Neural cell (in vitro differentiated cells): ENCODE results near the gene SIDT1. TPM values are rescaled to one million over a fixed set of nuclear protein-coding genes. Genes with fewer than 3 reads are reported as not detected.

Experiments
- H2AFZ ChIP-seq: fragments of 200-600, 300-800 bp; sonication (generic), shearing (Covaris generic); 2 replicates; pipeline ENCODE4 v1.6.0; 2014; ENCODE audit warnings: low read depth, mild to moderate bottlenecking, antibody characterized with exemption, low read length, moderate library complexity
- H3F3A ChIP-seq: fragments of 200-600 bp; shearing (Covaris generic); 2 replicates; pipeline ENCODE4 v1.6.1; 2016; ENCODE audit warnings: mild to moderate bottlenecking, moderate library complexity, mixed read lengths, antibody characterized with exemption, low read length; ENCODE audit not compliant: insufficient read depth, poor library complexity, severe bottlenecking
- H3K27ac ChIP-seq: fragments of 200-600, 300-800 bp; sonication (generic), shearing (Covaris generic); 2 replicates; pipeline ENCODE4 v1.5.1; 2014; ENCODE audit warnings: mild to moderate bottlenecking, low read length, moderate library complexity
- H3K27me3 ChIP-seq: fragments of 300-800, 200-600 bp; sonication (generic), shearing (Covaris generic); 2 replicates; pipeline ENCODE4 v1.6.0; 2014; ENCODE audit warnings: mild to moderate bottlenecking, low read depth, low read length, moderate library complexity; ENCODE audit not compliant: insufficient read depth
- H3K36me3 ChIP-seq: fragments of 300-800, 200-600 bp; sonication (generic), shearing (Covaris generic); 2 replicates; pipeline ENCODE4 v1.5.1; 2014; ENCODE audit warnings: mild to moderate bottlenecking, antibody characterized with exemption, low read length, moderate library complexity; ENCODE audit not compliant: insufficient read depth
- H3K4me2 ChIP-seq: fragments of 300-800, 200-600 bp; sonication (generic), shearing (Covaris generic); 2 replicates; pipeline ENCODE4 v1.6.0; 2014; ENCODE audit warnings: mild to moderate bottlenecking, low read length
- H3K4me3 ChIP-seq: fragments of 300-800, 200-600 bp; sonication (generic), shearing (Covaris generic); 2 replicates; pipeline ENCODE4 v1.5.1; 2014; ENCODE audit warnings: mild to moderate bottlenecking, low read length, moderate library complexity
- H3K79me2 ChIP-seq: fragments of 200-600 bp; shearing (Covaris generic); replicated peaks from 2 replicates; pipeline ENCODE4 v1.6.0; 2014; ENCODE audit warnings: mild to moderate bottlenecking, low read length, moderate library complexity; ENCODE audit not compliant: insufficient read depth
- H3K9ac ChIP-seq: fragments of 300-800, 200-600 bp; sonication (generic), shearing (Covaris generic); 2 replicates; pipeline ENCODE4 v1.6.1; 2016; ENCODE audit warnings: mild to moderate bottlenecking, low read length, mixed read lengths
- H3K9me2 ChIP-seq: fragments of 200-600 bp; shearing (Covaris generic); 2 replicates; pipeline ENCODE4 v1.6.1; 2016; ENCODE audit warnings: mild to moderate bottlenecking, low read length, mixed read lengths; ENCODE audit not compliant: insufficient read depth
- H3K9me3 ChIP-seq: fragments of 200-600, 300-800 bp; sonication (generic), shearing (Covaris generic); 2 replicates; pipeline ENCODE4 v1.6.1; 2016; ENCODE audit warnings: mild to moderate bottlenecking, mixed run types, low read length, moderate library complexity, mixed read lengths
- H4K20me1 ChIP-seq: fragments of 200-600 bp; shearing (Covaris generic); 2 replicates; pipeline ENCODE4 v1.6.1; 2016; ENCODE audit warnings: mild to moderate bottlenecking, mixed run types; ENCODE audit not compliant: insufficient read depth
- CTCF ChIP-seq: fragments of 450-650 bp; IDR thresholded peaks from 2 replicates; pipeline ENCODE4 v1.5.1; 2014; ENCODE audit warnings: antibody characterized with exemption, mild to moderate bottlenecking, moderate library complexity; ENCODE audit not compliant: poor library complexity, severe bottlenecking
- EP300 ChIP-seq: fragments of 450-650 bp; conservative IDR thresholded peaks from 2 replicates; pipeline ENCODE4 v1.6.1; 2014; ENCODE audit warnings: antibody characterized with exemption, mild to moderate bottlenecking, moderate library complexity; ENCODE audit not compliant: poor library complexity, severe bottlenecking
- EZH2 ChIP-seq: fragments of 200-600, 300-800 bp; shearing (Covaris generic), sonication (generic); IDR thresholded peaks from 2 replicates; pipeline ENCODE4 v1.6.1; 2014; ENCODE audit warnings: antibody characterized with exemption, low read length, borderline replicate concordance, mild to moderate bottlenecking; ENCODE audit not compliant: insufficient read depth, poor library complexity, severe bottlenecking
- MXI1 ChIP-seq: fragments of 450-650 bp; conservative IDR thresholded peaks from 2 replicates; pipeline ENCODE4 v1.6.1; 2014; ENCODE audit warnings: antibody characterized with exemption, mild to moderate bottlenecking; ENCODE audit not compliant: poor library complexity, severe bottlenecking
- POLR2AphosphoS5 ChIP-seq: IDR thresholded peaks from 2 replicates; pipeline ENCODE4 v1.6.1; 2012
- RAD21 ChIP-seq: fragments of 450-650 bp; conservative IDR thresholded peaks from 2 replicates; pipeline ENCODE4 v1.6.1; 2014; ENCODE audit warnings: antibody characterized with exemption, mild to moderate bottlenecking, moderate library complexity
- REST ChIP-seq: IDR thresholded peaks from 2 replicates; pipeline ENCODE4 v1.6.1; 2012; ENCODE audit warnings: borderline replicate concordance
- SMC3 ChIP-seq: fragments of 450-650 bp; conservative IDR thresholded peaks from 2 replicates; pipeline ENCODE4 v1.6.1; 2014; ENCODE audit warnings: antibody characterized with exemption, mild to moderate bottlenecking, moderate library complexity; ENCODE audit not compliant: poor library complexity
- TAF1 ChIP-seq: IDR thresholded peaks from 2 replicates; pipeline ENCODE4 v1.6.1; 2012; ENCODE audit warnings: low read depth
- polyA plus RNA-seq: library from polyadenylated mRNA; depleted of rRNA; stranded (reverse); fragments of >200 nt; gene quantifications from 2 replicates; pipeline ENCODE4 v1.2.3, GENCODE V29; 2014

Gene SIDT1
- polyA plus RNA-seq, 1 donor from 2014 or later, result 0.22 TPM

GRCh38 chr3:113495035-113495434 lies 37.3 kb upstream of the SIDT1 start:
- no peaks in the 10 kb centered on the region for H3K79me2 ChIP-seq
- no peak overlapping the region for H3K9ac ChIP-seq
- H3K36me3 ChIP-seq, result no peaks in the 10 kb centered on the region
- no peaks in the 10 kb centered on the region for H3K27me3 ChIP-seq
- H2AFZ ChIP-seq, result no peak overlapping the region
- no peaks in the 10 kb centered on the region for H3K9me2 ChIP-seq
- no peak for TF ChIP-seq EP300
- TF ChIP-seq SMC3, result peak; percentile 79
- TF ChIP-seq CTCF, result peak; percentile 63
- no peak for TF ChIP-seq MXI1
- TF ChIP-seq RAD21, result peak; percentile 62
- H3K27ac ChIP-seq, result no peak overlapping the region
- no peak overlapping the region for H3K4me2 ChIP-seq
- no peaks in the 10 kb centered on the region for H4K20me1 ChIP-seq
- H3F3A ChIP-seq, result no peaks in the 10 kb centered on the region
- H3K4me3 ChIP-seq, result no peak overlapping the region
- H3K9me3 ChIP-seq, result no peaks in the 10 kb centered on the region

GRCh38 chr3:113496924-113497323 lies 35.4 kb upstream of the SIDT1 start:
- Histone ChIP-seq H3K79me2 (no peaks in the 10 kb centered on the region), H3K4me2 (no peak overlapping the region), H3K27me3 (no peaks in the 10 kb centered on the region), H3K27ac (no peak overlapping the region), H3K9me2 (no peaks in the 10 kb centered on the region), H3K9me3 (no peaks in the 10 kb centered on the region), H3F3A (no peaks in the 10 kb centered on the region), H4K20me1 (no peaks in the 10 kb centered on the region), H3K9ac (no peak overlapping the region), H3K4me3 (no peak overlapping the region), H3K36me3 (no peaks in the 10 kb centered on the region), H2AFZ (no peak overlapping the region)
- TF ChIP-seq TAF1 (no peak), SMC3 (no peak), EZH2 (no peak), EP300 (no peak), CTCF (no peak)

DNA sequence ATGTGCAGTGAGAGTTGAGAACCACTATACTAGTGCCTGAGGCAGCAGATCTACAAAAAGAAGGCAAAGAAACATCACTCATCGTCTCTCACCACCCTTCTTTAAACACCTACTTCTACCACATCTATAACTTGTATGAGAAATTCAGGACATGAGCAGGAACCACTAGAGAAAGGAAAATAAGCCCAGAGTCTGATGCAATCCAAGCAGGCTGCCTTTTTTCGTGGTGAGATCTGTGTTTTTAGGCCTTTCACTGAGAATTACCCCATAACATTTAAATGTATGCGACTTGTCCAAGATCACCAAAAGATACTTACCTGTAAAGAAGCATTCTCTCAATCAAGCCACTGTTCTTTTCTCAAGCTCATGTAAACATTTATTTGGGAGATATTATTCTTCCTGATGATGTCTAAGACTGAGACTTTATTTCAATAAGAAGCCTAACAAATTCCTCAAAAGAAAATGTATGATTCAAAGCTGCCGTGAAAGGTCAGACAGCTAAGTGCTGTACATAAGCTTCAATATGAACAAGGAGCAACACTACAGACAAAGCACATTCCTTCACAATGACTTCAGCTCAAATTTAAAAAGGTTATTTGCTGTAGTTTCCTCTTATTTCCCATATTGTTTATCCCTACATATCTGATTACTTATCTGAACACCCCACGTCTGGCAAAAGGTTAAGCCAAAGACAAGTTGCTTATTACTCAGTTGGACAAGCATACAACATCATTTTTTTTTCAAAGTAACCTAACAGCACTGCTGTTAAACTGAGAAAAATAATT lies 33.9 kb upstream of the SIDT1 start:
- H4K20me1 ChIP-seq, result no peaks in the 10 kb centered on the region
- no peak overlapping the region for H2AFZ ChIP-seq
- H3K9ac ChIP-seq, result no peak overlapping the region
- H3F3A ChIP-seq, result no peaks in the 10 kb centered on the region
- no peak overlapping the region for H3K4me2 ChIP-seq
- no peaks in the 10 kb centered on the region for H3K9me3 ChIP-seq
- no peaks in the 10 kb centered on the region for H3K27me3 ChIP-seq
- no peaks in the 10 kb centered on the region for H3K79me2 ChIP-seq
- no peaks in the 10 kb centered on the region for H3K36me3 ChIP-seq
- H3K4me3 ChIP-seq, result no peak overlapping the region
- TF ChIP-seq POLR2AphosphoS5, result no peak
- TF ChIP-seq EZH2, result no peak
- TF ChIP-seq TAF1, result no peak
- TF ChIP-seq REST, result no peak
- no peak for TF ChIP-seq MXI1
- no peak for TF ChIP-seq EP300
- TF ChIP-seq RAD21, result no peak
- no peak for TF ChIP-seq CTCF
- no peak for TF ChIP-seq SMC3
- no peaks in the 10 kb centered on the region for H3K9me2 ChIP-seq
- no peak overlapping the region for H3K27ac ChIP-seq
